HepG2 (cell line): Measurements from ENCODE around the gene TBCD. TPM values are rescaled to one million over a fixed set of nuclear protein-coding genes. Genes with fewer than 3 reads are reported as not detected.

ENCODE experiments used
- EEA1 ChIP-seq: sonication (generic); formaldehyde crosslinking; IDR thresholded peaks from 2 replicates; pipeline ENCODE4 v1.5.1; 2020; ENCODE audit warnings: mild to moderate bottlenecking, missing genetic modification reagents, borderline replicate concordance
- EHMT2 ChIP-seq: fragments of 200-600 bp; sonication (generic); IDR thresholded peaks from 2 replicates; pipeline ENCODE4 v1.7.0; 2017; ENCODE audit warnings: antibody characterized with exemption, low read depth, low read length, borderline replicate concordance
- ESRRA ChIP-seq: sonication (generic); formaldehyde crosslinking; IDR thresholded peaks from 2 replicates; pipeline ENCODE4 v1.5.1; 2020; ENCODE audit warnings: mild to moderate bottlenecking, low read depth, missing genetic modification reagents
- HDAC1 ChIP-seq: sonication (generic); formaldehyde crosslinking; IDR thresholded peaks from 2 replicates; pipeline ENCODE4 v1.5.1; 2020; ENCODE audit warnings: mild to moderate bottlenecking, missing genetic modification reagents
- KLF16 ChIP-seq, 2 experiments: sonication (generic) in 1 of 2; formaldehyde crosslinking in 1 of 2; IDR thresholded peaks; 2 replicates each; pipeline versions ENCODE4 v1.6.1 to v1.8.0; 2016 to 2023; ENCODE audit warnings: missing genetic modification reagents in 2 of 2, missing compliant biosample characterization in 1 of 2
- MXD4 ChIP-seq: IDR thresholded peaks from 2 replicates; pipeline ENCODE4 v1.6.1; 2016; ENCODE audit warnings: mild to moderate bottlenecking, missing biosample characterization, missing genetic modification reagents
- PRMT3 ChIP-seq: sonication (generic); formaldehyde crosslinking; IDR thresholded peaks from 2 replicates; pipeline ENCODE4 v1.8.1; 2022; ENCODE audit warnings: low read depth, mild to moderate bottlenecking, moderate library complexity, missing genetic modification reagents, borderline replicate concordance
- TAF15 ChIP-seq: fragments of 200-400 bp; formaldehyde crosslinking; IDR thresholded peaks from one replicate; pipeline ENCODE4 v1.6.1; 2018; ENCODE audit warnings: mild to moderate bottlenecking, low read depth, low read length; ENCODE audit not compliant: poor library complexity, severe bottlenecking
- ZBTB38 ChIP-seq: sonication (generic); formaldehyde crosslinking; IDR thresholded peaks from 2 replicates; pipeline ENCODE4 v1.5.1; 2020; ENCODE audit warnings: mild to moderate bottlenecking, missing genetic modification reagents
- ZNF160 ChIP-seq: sonication (generic); formaldehyde crosslinking; IDR thresholded peaks from 2 replicates; pipeline ENCODE4 v1.8.0; 2022; ENCODE audit warnings: mild to moderate bottlenecking, inconsistent platforms, missing genetic modification reagents
- ZNF382 ChIP-seq: sonication (generic); formaldehyde crosslinking; IDR thresholded peaks from 2 replicates; pipeline ENCODE4 v1.5.0; 2020; ENCODE audit warnings: missing genetic modification reagents, mild to moderate bottlenecking, borderline replicate concordance
- ZNF777 ChIP-seq: sonication (generic); formaldehyde crosslinking; IDR thresholded peaks from 2 replicates; pipeline ENCODE4 v1.4.0; 2020; ENCODE audit warnings: missing genetic modification reagents
- polyA plus RNA-seq, 8 experiments: library from polyadenylated mRNA; depleted of rRNA in 3 of 8; stranded (reverse) in 7 of 8; unstranded in 1 of 8; fragments of >200 nt; fragmentation: Illumina TruSeq in 4 of 8; extraction: Trizol in 4 of 8; gene quantifications; 2 replicates each; pipeline versions ENCODE4 v1.2.1 to v1.2.3, GENCODE V29; 2011 to 2016; ENCODE audit warnings: low read depth in 4 of 8, missing spikeins in 1 of 8, mixed read lengths in 1 of 8; ENCODE audit not compliant: insufficient read depth in 1 of 8
- total RNA-seq, 5 experiments: library from RNA; depleted of rRNA; stranded (reverse); fragments of >200 nt; fragmentation: Illumina TruSeq; extraction: Trizol; gene quantifications; 2 replicates each; pipeline ENCODE4 v1.2.3, GENCODE V29; 2016; ENCODE audit warnings: low read depth in 1 of 5
- TF ChIP-seq, protein P1 (sequence below): sonication (generic); formaldehyde crosslinking; IDR thresholded peaks from 2 replicates; pipeline ENCODE4 v1.4.0; 2020; ENCODE audit warnings: missing genetic modification reagents, borderline replicate concordance
- TF ChIP-seq, protein P2 (sequence below): sonication (generic); formaldehyde crosslinking; IDR thresholded peaks from 2 replicates; pipeline ENCODE4 v1.4.0; 2020; ENCODE audit warnings: missing genetic modification reagents
- TF ChIP-seq, protein P3 (sequence below): IDR thresholded peaks from 2 replicates; pipeline ENCODE4 v1.6.1; 2016; ENCODE audit warnings: missing compliant biosample characterization, missing genetic modification reagents, borderline replicate concordance
- TF ChIP-seq, protein P4 (sequence below): sonication (generic); formaldehyde crosslinking; IDR thresholded peaks from 2 replicates; pipeline ENCODE4 v1.9.0; 2021; ENCODE audit warnings: missing genetic modification reagents, borderline replicate concordance

TBCD gene
- total and polyA plus RNA-seq, 2 of the 13 experiments (the other 11 are each of a cell fraction or from before 2014, with no cell fraction given) = 33.9 to 54.8 TPM

DNA sequence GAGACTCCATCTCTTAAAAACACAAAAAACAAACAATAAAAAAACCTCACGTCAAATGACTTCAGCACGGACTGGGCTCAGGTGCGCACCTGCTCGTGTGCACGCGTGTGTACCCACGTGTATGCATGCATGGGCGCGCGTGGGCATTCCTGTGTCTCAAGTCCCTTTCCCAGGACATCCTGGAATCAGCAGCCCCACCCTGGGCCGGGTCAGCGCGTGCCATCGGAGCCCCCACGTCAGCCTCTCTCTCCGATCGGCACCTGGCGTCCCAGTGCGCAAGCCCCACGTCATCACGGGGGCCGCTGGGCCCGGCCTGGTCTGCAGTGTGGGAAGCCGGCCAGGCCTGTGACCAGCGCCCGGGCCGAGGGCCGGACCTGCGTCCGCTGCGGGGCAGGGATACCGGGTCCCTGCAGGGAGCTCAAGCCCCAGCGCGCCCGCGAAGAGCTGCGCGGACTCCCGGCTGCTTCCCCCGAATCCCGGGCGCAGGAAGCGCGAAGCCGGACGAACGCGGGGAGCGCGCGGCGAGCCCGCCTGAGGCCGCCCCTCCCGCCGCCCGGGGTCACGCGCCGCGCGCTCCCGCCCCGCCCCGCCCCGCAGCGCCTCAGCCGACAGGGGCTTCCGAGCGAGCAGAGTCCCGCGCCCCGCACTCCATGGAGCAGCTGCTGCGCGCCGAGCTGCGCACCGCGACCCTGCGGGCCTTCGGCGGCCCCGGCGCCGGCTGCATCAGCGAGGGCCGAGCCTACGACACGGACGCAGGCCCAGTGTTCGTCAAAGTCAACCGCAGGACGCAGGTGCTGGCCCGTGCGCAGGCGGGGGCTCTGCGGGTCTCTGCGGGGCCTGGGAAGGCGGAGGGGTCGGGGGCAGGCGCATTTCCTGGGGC is 16.6 kb upstream of the TBCD start, which contains the start of gene FN3K (continued):
- TF ChIP-seq ZNF160 (CRISPR knock-in tag) (peak; percentile 74; the same call in 1 of the 2 replicates), KLF16 (CRISPR knock-in tag; IDR thresholded peaks at IDR 0.05) (peak in 1 of 2 experiments; percentile 88; a peak in 2 of 4 replicates), ZNF382 (no peak), TAF15 (no peak), MXD4 (CRISPR knock-in tag) (peak; percentile 36; the same call in 1 of the 2 replicates), ESRRA (0 out of 2 replicates have a peak, but pooled peaks have one; percentile 37), EEA1 (peak; percentile 57; the same call in 1 of the 2 replicates), ZBTB38 (CRISPR knock-in tag) (peak; percentile 76; the same call in 1 of the 2 replicates), PRMT3 (CRISPR knock-in tag) (peak; percentile 48; the same call in 1 of the 2 replicates), ZNF777 (CRISPR knock-in tag) (peak; percentile 52), EHMT2 (no peak), HDAC1 (CRISPR knock-in tag) (peak; percentile 9; the same call in 1 of the 2 replicates)
- TF ChIP-seq, protein P1, sequence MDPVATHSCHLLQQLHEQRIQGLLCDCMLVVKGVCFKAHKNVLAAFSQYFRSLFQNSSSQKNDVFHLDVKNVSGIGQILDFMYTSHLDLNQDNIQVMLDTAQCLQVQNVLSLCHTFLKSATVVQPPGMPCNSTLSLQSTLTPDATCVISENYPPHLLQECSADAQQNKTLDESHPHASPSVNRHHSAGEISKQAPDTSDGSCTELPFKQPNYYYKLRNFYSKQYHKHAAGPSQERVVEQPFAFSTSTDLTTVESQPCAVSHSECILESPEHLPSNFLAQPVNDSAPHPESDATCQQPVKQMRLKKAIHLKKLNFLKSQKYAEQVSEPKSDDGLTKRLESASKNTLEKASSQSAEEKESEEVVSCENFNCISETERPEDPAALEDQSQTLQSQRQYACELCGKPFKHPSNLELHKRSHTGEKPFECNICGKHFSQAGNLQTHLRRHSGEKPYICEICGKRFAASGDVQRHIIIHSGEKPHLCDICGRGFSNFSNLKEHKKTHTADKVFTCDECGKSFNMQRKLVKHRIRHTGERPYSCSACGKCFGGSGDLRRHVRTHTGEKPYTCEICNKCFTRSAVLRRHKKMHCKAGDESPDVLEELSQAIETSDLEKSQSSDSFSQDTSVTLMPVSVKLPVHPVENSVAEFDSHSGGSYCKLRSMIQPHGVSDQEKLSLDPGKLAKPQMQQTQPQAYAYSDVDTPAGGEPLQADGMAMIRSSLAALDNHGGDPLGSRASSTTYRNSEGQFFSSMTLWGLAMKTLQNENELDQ (CRISPR knock-in tag) = no peak; the same call in 1 of the 2 replicates
- TF ChIP-seq, protein P2, sequence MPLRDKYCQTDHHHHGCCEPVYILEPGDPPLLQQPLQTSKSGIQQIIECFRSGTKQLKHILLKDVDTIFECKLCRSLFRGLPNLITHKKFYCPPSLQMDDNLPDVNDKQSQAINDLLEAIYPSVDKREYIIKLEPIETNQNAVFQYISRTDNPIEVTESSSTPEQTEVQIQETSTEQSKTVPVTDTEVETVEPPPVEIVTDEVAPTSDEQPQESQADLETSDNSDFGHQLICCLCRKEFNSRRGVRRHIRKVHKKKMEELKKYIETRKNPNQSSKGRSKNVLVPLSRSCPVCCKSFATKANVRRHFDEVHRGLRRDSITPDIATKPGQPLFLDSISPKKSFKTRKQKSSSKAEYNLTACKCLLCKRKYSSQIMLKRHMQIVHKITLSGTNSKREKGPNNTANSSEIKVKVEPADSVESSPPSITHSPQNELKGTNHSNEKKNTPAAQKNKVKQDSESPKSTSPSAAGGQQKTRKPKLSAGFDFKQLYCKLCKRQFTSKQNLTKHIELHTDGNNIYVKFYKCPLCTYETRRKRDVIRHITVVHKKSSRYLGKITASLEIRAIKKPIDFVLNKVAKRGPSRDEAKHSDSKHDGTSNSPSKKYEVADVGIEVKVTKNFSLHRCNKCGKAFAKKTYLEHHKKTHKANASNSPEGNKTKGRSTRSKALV (CRISPR knock-in tag) = peak; percentile 83
- TF ChIP-seq, protein P3, sequence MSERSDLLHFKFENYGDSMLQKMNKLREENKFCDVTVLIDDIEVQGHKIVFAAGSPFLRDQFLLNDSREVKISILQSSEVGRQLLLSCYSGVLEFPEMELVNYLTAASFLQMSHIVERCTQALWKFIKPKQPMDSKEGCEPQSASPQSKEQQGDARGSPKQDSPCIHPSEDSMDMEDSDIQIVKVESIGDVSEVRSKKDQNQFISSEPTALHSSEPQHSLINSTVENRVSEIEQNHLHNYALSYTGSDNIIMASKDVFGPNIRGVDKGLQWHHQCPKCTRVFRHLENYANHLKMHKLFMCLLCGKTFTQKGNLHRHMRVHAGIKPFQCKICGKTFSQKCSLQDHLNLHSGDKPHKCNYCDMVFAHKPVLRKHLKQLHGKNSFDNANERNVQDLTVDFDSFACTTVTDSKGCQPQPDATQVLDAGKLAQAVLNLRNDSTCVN = 0 out of 2 replicates have a peak, but pooled peaks have one; percentile 23
- TF ChIP-seq, protein P4, sequence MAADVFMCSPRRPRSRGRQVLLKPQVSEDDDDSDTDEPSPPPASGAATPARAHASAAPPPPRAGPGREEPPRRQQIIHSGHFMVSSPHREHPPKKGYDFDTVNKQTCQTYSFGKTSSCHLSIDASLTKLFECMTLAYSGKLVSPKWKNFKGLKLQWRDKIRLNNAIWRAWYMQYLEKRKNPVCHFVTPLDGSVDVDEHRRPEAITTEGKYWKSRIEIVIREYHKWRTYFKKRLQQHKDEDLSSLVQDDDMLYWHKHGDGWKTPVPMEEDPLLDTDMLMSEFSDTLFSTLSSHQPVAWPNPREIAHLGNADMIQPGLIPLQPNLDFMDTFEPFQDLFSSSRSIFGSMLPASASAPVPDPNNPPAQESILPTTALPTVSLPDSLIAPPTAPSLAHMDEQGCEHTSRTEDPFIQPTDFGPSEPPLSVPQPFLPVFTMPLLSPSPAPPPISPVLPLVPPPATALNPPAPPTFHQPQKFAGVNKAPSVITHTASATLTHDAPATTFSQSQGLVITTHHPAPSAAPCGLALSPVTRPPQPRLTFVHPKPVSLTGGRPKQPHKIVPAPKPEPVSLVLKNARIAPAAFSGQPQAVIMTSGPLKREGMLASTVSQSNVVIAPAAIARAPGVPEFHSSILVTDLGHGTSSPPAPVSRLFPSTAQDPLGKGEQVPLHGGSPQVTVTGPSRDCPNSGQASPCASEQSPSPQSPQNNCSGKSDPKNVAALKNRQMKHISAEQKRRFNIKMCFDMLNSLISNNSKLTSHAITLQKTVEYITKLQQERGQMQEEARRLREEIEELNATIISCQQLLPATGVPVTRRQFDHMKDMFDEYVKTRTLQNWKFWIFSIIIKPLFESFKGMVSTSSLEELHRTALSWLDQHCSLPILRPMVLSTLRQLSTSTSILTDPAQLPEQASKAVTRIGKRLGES (CRISPR knock-in tag) = no peak
